CD14-positive monocyte (primary cell): ENCODE results near the gene GSK3A. TPM values are rescaled to one million over a fixed set of nuclear protein-coding genes. Genes with fewer than 3 reads are reported as not detected.

Experiments
- DNase-seq, 3 donors: peaks; one replicate each; pipeline ENCODE4 v3.0.0-alpha.2; 2011 to 2022
- H2AFZ ChIP-seq: 2 replicates; pipeline ENCODE4 v1.6.0; 2012; ENCODE audit warnings: mild to moderate bottlenecking, low read depth, low read length, inconsistent platforms; ENCODE audit not compliant: insufficient read depth, poor library complexity, severe bottlenecking
- H3K27ac ChIP-seq, 2 donors: 1 replicate in 1 of 2; 2 replicates in 1 of 2; pipeline ENCODE4 v1.5.1; 2012 to 2013; ENCODE audit warnings: low read length in 2 of 2, control low read depth in 1 of 2, inconsistent platforms in 1 of 2, low read depth in 1 of 2, mild to moderate bottlenecking in 1 of 2
- H3K27me3 ChIP-seq, 2 donors: one replicate each; pipeline versions ENCODE4 v1.6.0 to v1.6.1; 2011 to 2013; ENCODE audit warnings: low read length in 2 of 2; ENCODE audit not compliant: control insufficient read depth in 2 of 2, insufficient read depth in 2 of 2
- H3K36me3 ChIP-seq, 2 donors: replicated peaks in 1 of 2; 1 replicate in 1 of 2; 2 replicates in 1 of 2; pipeline versions ENCODE4 v1.5.1 to v1.6.1; 2012 to 2013; ENCODE audit warnings: low read length in 2 of 2, control low read depth in 1 of 2, inconsistent platforms in 1 of 2, mild to moderate bottlenecking in 1 of 2; ENCODE audit not compliant: insufficient read depth in 2 of 2, control insufficient read depth in 1 of 2
- H3K4me1 ChIP-seq, 2 donors: 1 replicate in 1 of 2; 2 replicates in 1 of 2; pipeline versions ENCODE4 v1.5.1 to v1.6.1; 2012 to 2013; ENCODE audit warnings: low read length in 2 of 2, control low read depth in 1 of 2, inconsistent platforms in 1 of 2, mild to moderate bottlenecking in 1 of 2, moderate library complexity in 1 of 2; ENCODE audit not compliant: insufficient read depth in 2 of 2, control insufficient read depth in 1 of 2
- H3K4me2 ChIP-seq: replicated peaks from 2 replicates; pipeline ENCODE3; 2012; ENCODE audit warnings: low read length, moderate library complexity, mild to moderate bottlenecking; ENCODE audit not compliant: poor library complexity, severe bottlenecking; ENCODE audit errors: extremely low read depth
- H3K4me3 ChIP-seq, 3 experiments: fragments of 200-600 bp in 1 of 3; sonication (generic) in 1 of 3; replicated peaks in 1 of 3; 1 replicate in 2 of 3; 2 replicates in 1 of 3; pipeline ENCODE4 v1.5.1; 2011 to 2013; ENCODE audit warnings: low read length in 3 of 3, mild to moderate bottlenecking in 3 of 3, control low read depth in 2 of 3, low read depth in 2 of 3, inconsistent platforms in 1 of 3, moderate library complexity in 1 of 3
- H3K79me2 ChIP-seq: 2 replicates; pipeline ENCODE4 v1.6.0; 2012; ENCODE audit warnings: mild to moderate bottlenecking, control low read depth, inconsistent platforms, low read length, moderate library complexity; ENCODE audit not compliant: insufficient read depth
- H3K9ac ChIP-seq: 2 replicates; pipeline ENCODE4 v1.6.0; 2017; ENCODE audit warnings: low read length, mild to moderate bottlenecking; ENCODE audit not compliant: insufficient read depth, poor library complexity, severe bottlenecking
- H3K9me3 ChIP-seq, 2 donors: replicated peaks in 1 of 2; 1 replicate in 1 of 2; 2 replicates in 1 of 2; pipeline versions ENCODE4 v1.5.1 to v1.6.1; 2012 to 2013; ENCODE audit warnings: low read length in 2 of 2, control low read depth in 1 of 2; ENCODE audit not compliant: control insufficient read depth in 1 of 2, insufficient read depth in 1 of 2
- H4K20me1 ChIP-seq: 2 replicates; pipeline ENCODE4 v1.6.0; 2012; ENCODE audit warnings: mild to moderate bottlenecking, low read length, control low read depth, moderate library complexity; ENCODE audit not compliant: insufficient read depth
- H3K27ac Mint-ChIP-seq, 7 donors: one replicate each; pipeline ENCODE4 v1.8.0; 2020; ENCODE audit warnings: mild to moderate bottlenecking in 7 of 7, mixed read lengths in 7 of 7, moderate library complexity in 6 of 7, inconsistent platforms in 2 of 7
- H3K27me3 Mint-ChIP-seq, 3 donors: one replicate each; pipeline ENCODE4 v1.8.0; 2021 to 2022; ENCODE audit warnings: low read depth in 3 of 3, mild to moderate bottlenecking in 3 of 3, mixed read lengths in 3 of 3, moderate library complexity in 3 of 3, inconsistent platforms in 1 of 3
- H3K36me3 Mint-ChIP-seq, 2 donors: one replicate each; pipeline ENCODE4 v1.8.0; 2020; ENCODE audit warnings: mixed read lengths in 2 of 2, inconsistent platforms in 1 of 2, mild to moderate bottlenecking in 1 of 2
- H3K4me1 Mint-ChIP-seq: one replicate; pipeline ENCODE4 v1.8.0; 2020; ENCODE audit warnings: mild to moderate bottlenecking, mixed read lengths
- H3K4me3 Mint-ChIP-seq, 2 donors: one replicate each; pipeline ENCODE4 v1.8.0; 2020; ENCODE audit warnings: mild to moderate bottlenecking in 2 of 2, mixed read lengths in 2 of 2, moderate library complexity in 1 of 2
- H3K9me3 Mint-ChIP-seq, 7 donors: one replicate each; pipeline ENCODE4 v1.8.0; 2020 to 2022; ENCODE audit warnings: mixed read lengths in 7 of 7, mild to moderate bottlenecking in 6 of 7, moderate library complexity in 6 of 7, inconsistent platforms in 2 of 7
- CTCF ChIP-seq: fragments of 200-600 bp; IDR thresholded peaks from one replicate; pipeline ENCODE4 v1.8.0; 2022; ENCODE audit warnings: antibody characterized with exemption, mild to moderate bottlenecking
- WGBS: methylation state at CpG from one replicate; pipeline ENCODE4 v1.1.5; 2013; ENCODE audit warnings: missing lambda C conversion rate; ENCODE audit not compliant: insufficient coverage; 5-methylcytosine and 5-hydroxymethylcytosine counted together
- intact Hi-C, 2 donors: fragments of 100-400 bp; cut with micrococcal nuclease; formaldehyde crosslinking; loops; one replicate each; pipeline versions ENCODE4 v1.15.0 to v1.15.1; 2023
- polyA plus RNA-seq, 3 donors: library from polyadenylated mRNA; depleted of rRNA in 1 of 3; unstranded in 2 of 3; stranded (reverse) in 1 of 3; fragments of 300-500 nt in 2 of 3; fragments of >200 nt in 1 of 3; fragmentation: Illumina TruSeq in 2 of 3; gene quantifications; 1 replicate in 2 of 3; 2 replicates in 1 of 3; pipeline ENCODE4 v1.2.3, GENCODE V29; 2012 to 2021

The GSK3A gene
- polyA plus RNA-seq, 3 donors = 12.3 to 47.2 (median 14.9) TPM

GRCh38 chr19:42226886-42227285 lies 15.5 kb downstream of the GSK3A start:
- Histone ChIP-seq H3K27me3 (no peaks in the 10 kb centered on the region), H2AFZ (no peak overlapping the region), H3K4me1 (peaks cover under 1% of the 10 kb centered on the region in 2 donors), H3K27ac (peak overlapping the region in 1 of 2 donors; percentile 36), H3K9ac (no peak overlapping the region), H3K79me2 (peaks cover 45% of the 10 kb centered on the region), H3K9me3 (no peaks in the 10 kb centered on the region), H3K36me3 (peaks cover 70 to 78% of the 10 kb centered on the region in 2 donors), H3K4me2 (no peak overlapping the region), H3K4me3 (no peak overlapping the region), H4K20me1 (peaks cover 83% of the 10 kb centered on the region)
- no peak for TF ChIP-seq CTCF
- H3K4me1 Mint-ChIP-seq = peaks cover 21% of the 10 kb centered on the region
- H3K4me3 Mint-ChIP-seq = no peak overlapping the region
- no peaks in the 10 kb centered on the region for H3K27me3 Mint-ChIP-seq
- DNase-seq = no peak
- intact Hi-C loops = no loop called here
- peak overlapping the region in 1 of 7 donors; percentile 29 for H3K27ac Mint-ChIP-seq
- peaks cover 68 to 81% of the 10 kb centered on the region in 2 donors for H3K36me3 Mint-ChIP-seq
- WGBS = no CpG with 5 or more reads among the region's 1 CpG
- no peaks in the 10 kb centered on the region for H3K9me3 Mint-ChIP-seq

GRCh38 chr19:42225718-42226292 lies 16.6 kb downstream of the GSK3A start:
- DNase-seq = no peak
- H4K20me1 ChIP-seq = peaks cover 79% of the 10 kb centered on the region
- peaks cover 59 to 67% of the 10 kb centered on the region in 2 donors for H3K36me3 ChIP-seq
- intact Hi-C loops = no loop called here
- Mint-ChIP-seq H3K36me3 (peaks cover 58 to 70% of the 10 kb centered on the region in 2 donors), H3K9me3 (peaks cover 0 to under 1% (median 0%) of the 10 kb centered on the region in 7 donors), H3K27ac (no peak overlapping the region), H3K4me3 (peak overlapping the region in 1 of 2 donors; percentile 24), H3K27me3 (no peaks in the 10 kb centered on the region), H3K4me1 (peaks cover 26% of the 10 kb centered on the region)
- no peak overlapping the region for H2AFZ ChIP-seq
- no peak overlapping the region for H3K4me2 ChIP-seq
- no peak overlapping the region for H3K4me3 ChIP-seq
- no peak overlapping the region for H3K27ac ChIP-seq
- H3K79me2 ChIP-seq = peaks cover 49% of the 10 kb centered on the region
- H3K4me1 ChIP-seq = peaks cover 11% of the 10 kb centered on the region in 2 donors
- no peak for TF ChIP-seq CTCF
- no peaks in the 10 kb centered on the region for H3K9me3 ChIP-seq
- H3K9ac ChIP-seq = no peak overlapping the region
- no peaks in the 10 kb centered on the region for H3K27me3 ChIP-seq
- WGBS = 97% methylated on average over 32 of the region's 33 CpGs
